ENCODE data around the gene CAMK2N1. TPM values are rescaled to one million over a fixed set of nuclear protein-coding genes. Genes with fewer than 3 reads are reported as not detected.
A peak's percentile ranks its signal among the peaks of the same experiment; 100 is the strongest.
"Not testable (repeated sequence)": the region's sequence is repeated elsewhere in the genome, so short reads cannot be mapped to it uniquely, and the experiment has no call there.

CAMK2N1 gene
- total and polyA plus RNA-seq, 8 donors = 3.4 to 40.7 (median 6.6) TPM

GRCh38 chr1:20497506-20497905 is 11.5 kb upstream of the CAMK2N1 start:
- intact Hi-C loops (cut with DNase I) = loop anchor here in 1 of 3 donors (10.0 kb wide), 1 partner anchor 573 kb away; the partner anchor contains the start of gene PLA2G2E
- no peak for FAIRE-seq
- Histone ChIP-seq H3K4me3 (no peak overlapping the region), H3K9me3 (no peaks in the 10 kb centered on the region), H3K27ac (no peak overlapping the region), H3K4me1 (no peaks in the 10 kb centered on the region), H3K36me3 (peaks cover 0 to 40% (median 19%) of the 10 kb centered on the region in 3 donors), H3K27me3 (no peaks in the 10 kb centered on the region)
- TF ChIP-seq CTCF (IDR thresholded peaks at IDR 0.05) = no peak
- WGBS, 2 donors = 74 to 79% methylated on average over 6 of the region's 6 CpGs
- ATAC-seq = no peak
- no peak for DNase-seq

GRCh38 chr1:20496725-20497383 is 10.8 kb upstream of the CAMK2N1 start:
- WGBS, 2 donors = 88 to 89% methylated on average over 12 of the region's 12 CpGs
- not testable (repeated sequence) for H3K27ac ChIP-seq, ATAC-seq, H3K4me1 ChIP-seq, H3K27me3 ChIP-seq, DNase-seq, H3K9me3 ChIP-seq, FAIRE-seq, H3K4me3 ChIP-seq
- peaks cover 0 to 35% (median 19%) of the 10 kb centered on the region in 3 donors for H3K36me3 ChIP-seq
- intact Hi-C loops (cut with DNase I) = loop anchor here in 1 of 3 donors (10.0 kb wide), 1 partner anchor 572 kb away; the partner anchor contains the start of gene PLA2G2E

GRCh38 chr1:20496241-20496661 is 10.2 kb upstream of the CAMK2N1 start:
- FAIRE-seq = no peak

GRCh38 chr1:20495661-20496060 is 9.7 kb upstream of the CAMK2N1 start:
- no peak for FAIRE-seq
- Histone ChIP-seq H3K4me3 (no peak overlapping the region), H3K27ac (no peak overlapping the region), H3K9me3 (no peaks in the 10 kb centered on the region), H3K36me3 (peaks cover 0 to 23% (median 12%) of the 10 kb centered on the region in 3 donors), H3K4me1 (no peaks in the 10 kb centered on the region), H3K27me3 (no peaks in the 10 kb centered on the region)
- intact Hi-C loops (cut with DNase I) = loop anchor here in 1 of 3 donors (10.0 kb wide), 1 partner anchor 571 kb away; the partner anchor contains the start of gene PLA2G2E
- 74 to 92% methylated on average over 1 of the region's 1 CpG for WGBS, 2 donors
- no peak for DNase-seq
- no peak for ATAC-seq
- TF ChIP-seq CTCF (IDR thresholded peaks at IDR 0.05) = no peak

More at GRCh38 chr1:20496241-20496661, 10.2 kb upstream of the CAMK2N1 start:
- Histone ChIP-seq H3K4me1 (no peaks in the 10 kb centered on the region), H3K4me3 (no peak overlapping the region), H3K9me3 (no peaks in the 10 kb centered on the region), H3K27me3 (no peaks in the 10 kb centered on the region), H3K36me3 (peaks cover 0 to 29% (median 18%) of the 10 kb centered on the region in 3 donors), H3K27ac (no peak overlapping the region)
- 60 to 70% methylated on average over 8 of the region's 8 CpGs for WGBS, 2 donors
- no peak for TF ChIP-seq CTCF (IDR thresholded peaks at IDR 0.05)
- no peak for DNase-seq
- ATAC-seq = peak in 3 of 4 donors; percentile 15 to 19 (median 16)
- intact Hi-C loops (cut with DNase I) = loop anchor here in 1 of 3 donors (10.0 kb wide), 1 partner anchor 571 kb away; the partner anchor contains the start of gene PLA2G2E

- Histone ChIP-seq H3K4me3 (no peak overlapping the region), H3K36me3 (peaks cover 0 to 14% (median 6%) of the 10 kb centered on the region in 3 donors), H3K4me1 (no peaks in the 10 kb centered on the region), H3K27me3 (no peaks in the 10 kb centered on the region), H3K27ac (no peak overlapping the region), H3K9me3 (no peaks in the 10 kb centered on the region)
- FAIRE-seq (no peak), ATAC-seq (no peak), DNase-seq (no peak)
- WGBS, 2 donors = 28 to 30% methylated on average over 5 of the region's 5 CpGs
- intact Hi-C loops (cut with DNase I) = loop anchor here in 2 of 3 donors (5.0 to 10.0 kb wide), 2 partner anchors 282 to 570 kb away; partner anchors contain the start of gene PLA2G2E (in 1 of the 2)
- TF ChIP-seq CTCF (IDR thresholded peaks at IDR 0.05) = no peak
Observed at GRCh38 chr1:20494609-20495311, 8.8 kb upstream of the CAMK2N1 start.

All from pancreas (tissue), 10 donors.